CD4-positive, CD25-positive, alpha-beta regulatory T cell (primary cell): Measurements from ENCODE around the gene GLIPR2. TPM values are rescaled to one million over a fixed set of nuclear protein-coding genes. Genes with fewer than 3 reads are reported as not detected.

Source experiments
- ATAC-seq, 2 donors: fragments of 150-1000 bp; cut with Tn5 transposase; one replicate each; pipeline ENCODE4 v1.10.0; 2021; ENCODE audit warnings: low read depth in 2 of 2, moderate number of reproducible peaks in 2 of 2, moderate library complexity in 1 of 2
- DNase-seq, 3 donors: peaks; one replicate each; pipeline versions ENCODE4 v3.0.0 to v3.0.0-alpha.2; 2012 to 2022; ENCODE audit warnings: mixed read lengths in 1 of 3
- H3K27ac ChIP-seq: one replicate; pipeline ENCODE4 v1.7.0; 2013; ENCODE audit warnings: mild to moderate bottlenecking, low read length; ENCODE audit not compliant: insufficient read depth, poor library complexity, severe bottlenecking
- H3K27me3 ChIP-seq: one replicate; pipeline ENCODE4 v1.7.0; 2013; ENCODE audit warnings: low read length; ENCODE audit not compliant: control insufficient read depth, insufficient read depth
- H3K36me3 ChIP-seq: one replicate; pipeline ENCODE4 v1.7.0; 2013; ENCODE audit warnings: mild to moderate bottlenecking, low read length, moderate library complexity; ENCODE audit not compliant: control insufficient read depth, insufficient read depth
- H3K4me1 ChIP-seq: 2 replicates; pipeline ENCODE4 v1.7.0; 2013; ENCODE audit warnings: mild to moderate bottlenecking, low read length; ENCODE audit not compliant: insufficient read depth, control insufficient read depth, poor library complexity, severe bottlenecking
- H3K4me3 ChIP-seq: one replicate; pipeline ENCODE4 v1.7.0; 2013; ENCODE audit warnings: low read depth, mild to moderate bottlenecking, low read length, moderate library complexity
- H3K9me3 ChIP-seq, 2 experiments: 1 replicate in 1 of 2; 2 replicates in 1 of 2; pipeline ENCODE4 v1.7.0; 2013; ENCODE audit warnings: low read length in 2 of 2, mild to moderate bottlenecking in 1 of 2, moderate library complexity in 1 of 2; ENCODE audit not compliant: control insufficient read depth in 2 of 2
- H3K27ac Mint-ChIP-seq, 3 donors: one replicate each; pipeline ENCODE4 v1.8.0; 2020 to 2022; ENCODE audit warnings: mild to moderate bottlenecking in 3 of 3, mixed read lengths in 3 of 3, moderate library complexity in 2 of 3
- H3K27me3 Mint-ChIP-seq: one replicate; pipeline ENCODE4 v1.8.0; 2022; ENCODE audit warnings: mild to moderate bottlenecking, mixed read lengths
- H3K36me3 Mint-ChIP-seq: one replicate; pipeline ENCODE4 v1.8.0; 2020; ENCODE audit warnings: mixed read lengths
- H3K4me1 Mint-ChIP-seq, 4 donors: one replicate each; pipeline ENCODE4 v1.8.0; 2020 to 2022; ENCODE audit warnings: mixed read lengths in 4 of 4, mild to moderate bottlenecking in 1 of 4
- H3K4me3 Mint-ChIP-seq, 4 donors: one replicate each; pipeline ENCODE4 v1.8.0; 2020 to 2022; ENCODE audit warnings: mild to moderate bottlenecking in 4 of 4, mixed read lengths in 4 of 4, moderate library complexity in 3 of 4
- H3K9me3 Mint-ChIP-seq, 7 donors: one replicate each; pipeline ENCODE4 v1.8.0; 2020 to 2022; ENCODE audit warnings: mixed read lengths in 7 of 7, mild to moderate bottlenecking in 3 of 7, moderate library complexity in 2 of 7
- polyA plus RNA-seq, 4 donors: library from polyadenylated mRNA; unstranded; fragments of 300-500 nt; fragmentation: Illumina TruSeq; gene quantifications; one replicate each; pipeline ENCODE4 v1.2.3, GENCODE V29; 2021
- total RNA-seq: library from RNA; stranded (reverse); gene quantifications from one replicate; pipeline ENCODE4 v1.2.3, GENCODE V29; 2022

GLIPR2 gene
- total and polyA plus RNA-seq, 5 donors from 2014 or later = 55.7 to 175 (median 117) TPM

GRCh38 chr9:36113999-36114398, 22.5 kb upstream of the GLIPR2 start:
- Mint-ChIP-seq H3K4me1 (peaks cover 0 to 2% (median 0%) of the 10 kb centered on the region in 4 donors), H3K36me3 (peaks cover 23% of the 10 kb centered on the region), H3K27ac (no peak overlapping the region), H3K4me3 (no peak overlapping the region), H3K9me3 (no peaks in the 10 kb centered on the region), H3K27me3 (no peaks in the 10 kb centered on the region)
- no peaks in the 10 kb centered on the region for H3K4me1 ChIP-seq
- H3K36me3 ChIP-seq = peaks cover 3% of the 10 kb centered on the region
- no peak overlapping the region for H3K27ac ChIP-seq
- ATAC-seq (no peak), DNase-seq (no peak)
- no peaks in the 10 kb centered on the region for H3K27me3 ChIP-seq
- H3K9me3 ChIP-seq = no peaks in the 10 kb centered on the region
- H3K4me3 ChIP-seq = no peak overlapping the region

GRCh38 chr9:36116593-36116992, 19.9 kb upstream of the GLIPR2 start:
- Mint-ChIP-seq H3K27me3 (no peaks in the 10 kb centered on the region), H3K4me3 (no peak overlapping the region), H3K36me3 (peaks cover 21% of the 10 kb centered on the region), H3K27ac (no peak overlapping the region), H3K9me3 (no peaks in the 10 kb centered on the region), H3K4me1 (peaks cover 0 to 2% (median under 1%) of the 10 kb centered on the region in 4 donors)
- H3K4me3 ChIP-seq = no peak overlapping the region
- no peaks in the 10 kb centered on the region for H3K9me3 ChIP-seq
- DNase-seq = no peak
- no peak for ATAC-seq
- H3K27me3 ChIP-seq = no peaks in the 10 kb centered on the region
- H3K27ac ChIP-seq = no peak overlapping the region
- peaks cover 3% of the 10 kb centered on the region for H3K36me3 ChIP-seq
- H3K4me1 ChIP-seq = no peaks in the 10 kb centered on the region

DNA sequence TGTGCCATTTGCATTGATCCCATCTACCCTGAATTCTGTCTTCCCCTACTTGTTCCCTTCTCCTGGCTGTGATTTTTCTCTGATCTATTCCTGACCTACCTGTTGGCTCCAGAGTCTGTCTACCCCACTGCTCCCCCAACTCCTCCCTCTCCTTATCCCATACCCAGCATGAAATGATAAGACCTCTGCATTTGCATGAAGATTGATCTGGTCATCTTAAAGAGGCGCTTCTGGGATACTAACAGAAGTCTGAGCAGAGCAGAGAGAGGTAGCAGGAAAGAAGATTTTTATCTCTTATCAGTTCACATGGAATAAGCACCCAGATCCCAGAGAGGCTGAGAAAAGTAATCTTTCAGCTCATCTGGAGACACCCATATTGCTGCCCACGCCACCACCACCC, 18.3 kb upstream of the GLIPR2 start:
- H3K27me3 Mint-ChIP-seq = no peaks in the 10 kb centered on the region
- peaks cover 0 to 7% (median under 1%) of the 10 kb centered on the region in 4 donors for H3K4me1 Mint-ChIP-seq
- Histone ChIP-seq H3K27me3 (no peaks in the 10 kb centered on the region), H3K4me1 (no peaks in the 10 kb centered on the region), H3K27ac (no peak overlapping the region), H3K9me3 (no peaks in the 10 kb centered on the region), H3K36me3 (peaks cover 7% of the 10 kb centered on the region), H3K4me3 (no peak overlapping the region)
- no peak overlapping the region for H3K4me3 Mint-ChIP-seq
- H3K9me3 Mint-ChIP-seq = no peaks in the 10 kb centered on the region
- DNase-seq (no peak), ATAC-seq (no peak)
- peaks cover 32% of the 10 kb centered on the region for H3K36me3 Mint-ChIP-seq
- peak overlapping the region in 2 of 3 donors; percentile 27 to 83 for H3K27ac Mint-ChIP-seq

GRCh38 chr9:36118706-36119105, 17.8 kb upstream of the GLIPR2 start:
- H3K36me3 ChIP-seq = peaks cover 7% of the 10 kb centered on the region
- no peaks in the 10 kb centered on the region for H3K9me3 ChIP-seq
- H3K27ac ChIP-seq = no peak overlapping the region
- no peak for ATAC-seq
- H3K36me3 Mint-ChIP-seq = peaks cover 32% of the 10 kb centered on the region
- no peak overlapping the region for H3K27ac Mint-ChIP-seq
- H3K4me3 ChIP-seq = no peak overlapping the region
- no peaks in the 10 kb centered on the region for H3K9me3 Mint-ChIP-seq
- H3K4me3 Mint-ChIP-seq = no peak overlapping the region
- no peaks in the 10 kb centered on the region for H3K27me3 ChIP-seq
- DNase-seq = no peak
- peaks cover 0 to 7% (median under 1%) of the 10 kb centered on the region in 4 donors for H3K4me1 Mint-ChIP-seq
- H3K27me3 Mint-ChIP-seq = no peaks in the 10 kb centered on the region
- no peaks in the 10 kb centered on the region for H3K4me1 ChIP-seq

DNA sequence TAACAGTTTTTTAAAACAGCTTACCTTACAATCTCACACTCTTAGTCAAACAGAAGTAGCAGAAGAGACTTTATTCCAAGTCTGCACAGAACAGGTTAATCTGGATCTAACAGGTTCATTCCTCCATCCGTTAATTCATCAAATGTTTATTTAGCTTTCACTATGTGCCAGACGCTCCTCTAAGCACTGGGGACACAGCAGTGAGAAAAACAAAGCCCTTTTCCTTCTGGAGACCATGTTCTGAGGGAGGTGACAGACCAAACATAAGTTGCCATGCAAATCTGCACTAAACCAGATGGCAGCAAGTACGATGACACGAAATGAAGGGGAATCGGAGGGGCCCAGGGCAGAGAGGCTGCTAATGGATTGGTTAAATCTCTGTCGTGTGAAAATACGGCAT, 17.1 kb upstream of the GLIPR2 start:
- Histone ChIP-seq H3K27me3 (no peaks in the 10 kb centered on the region), H3K36me3 (peaks cover 7% of the 10 kb centered on the region), H3K4me3 (no peak overlapping the region), H3K4me1 (no peaks in the 10 kb centered on the region), H3K9me3 (no peaks in the 10 kb centered on the region), H3K27ac (no peak overlapping the region)
- Mint-ChIP-seq H3K4me3 (no peak overlapping the region), H3K4me1 (peaks cover 0 to 7% (median under 1%) of the 10 kb centered on the region in 4 donors), H3K36me3 (peaks cover 32% of the 10 kb centered on the region), H3K27me3 (no peaks in the 10 kb centered on the region), H3K27ac (no peak overlapping the region), H3K9me3 (no peaks in the 10 kb centered on the region)
- DNase-seq (no peak), ATAC-seq (no peak)

DNA sequence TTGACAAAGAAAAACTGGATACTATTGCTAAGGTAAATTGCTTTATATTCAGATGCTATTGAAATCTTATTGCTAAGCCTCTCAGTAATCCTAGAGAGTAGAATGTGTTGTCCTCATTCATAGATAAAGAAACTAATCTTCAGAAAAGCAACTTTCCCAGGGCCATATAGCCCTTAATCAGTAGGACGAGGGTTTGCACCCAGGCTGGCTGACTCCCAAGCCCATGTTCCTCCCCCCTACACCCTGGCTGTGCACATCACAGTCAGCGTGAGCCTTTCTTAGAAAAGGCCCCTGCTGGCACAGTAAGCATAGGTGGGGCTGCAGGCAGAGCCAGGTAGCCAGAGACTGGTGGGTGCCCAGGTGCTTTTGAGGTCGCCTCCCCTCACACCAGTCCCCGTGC, 15.8 kb upstream of the GLIPR2 start:
- Histone ChIP-seq H3K4me3 (no peak overlapping the region), H3K4me1 (peaks cover 8% of the 10 kb centered on the region), H3K27me3 (no peaks in the 10 kb centered on the region), H3K36me3 (peaks cover 7% of the 10 kb centered on the region), H3K27ac (no peak overlapping the region), H3K9me3 (no peaks in the 10 kb centered on the region)
- no peak for ATAC-seq
- peaks cover 32% of the 10 kb centered on the region for H3K36me3 Mint-ChIP-seq
- H3K4me1 Mint-ChIP-seq = peaks cover 0 to 13% (median 7%) of the 10 kb centered on the region in 4 donors
- no peak for DNase-seq
- no peak overlapping the region for H3K27ac Mint-ChIP-seq
- H3K27me3 Mint-ChIP-seq = no peaks in the 10 kb centered on the region
- no peaks in the 10 kb centered on the region for H3K9me3 Mint-ChIP-seq
- H3K4me3 Mint-ChIP-seq = no peak overlapping the region

DNA sequence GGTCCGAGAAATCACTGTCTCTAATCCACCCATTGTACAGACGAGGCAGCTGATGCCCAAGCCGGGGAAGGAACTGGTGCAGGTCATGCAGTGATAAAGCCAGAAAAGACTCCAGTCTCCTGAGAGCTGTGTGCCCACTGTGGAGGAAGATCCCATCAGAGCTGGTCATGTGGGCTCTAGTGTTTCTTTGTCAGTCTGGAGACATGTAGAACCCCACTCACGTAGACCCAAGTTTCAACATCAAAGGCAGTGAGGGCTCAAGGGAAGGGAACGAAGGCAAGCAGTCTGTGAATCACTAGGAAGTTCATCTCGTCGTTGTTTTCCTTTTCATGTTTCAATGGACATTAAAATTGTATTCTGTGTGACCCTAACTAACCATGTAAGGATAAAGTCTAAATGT, 14.6 kb upstream of the GLIPR2 start:
- H3K4me3 ChIP-seq = no peak overlapping the region
- Mint-ChIP-seq H3K27ac (peak overlapping the region in 1 of 3 donors; percentile 22), H3K4me1 (peaks cover 0 to 20% (median 13%) of the 10 kb centered on the region in 4 donors), H3K4me3 (no peak overlapping the region), H3K36me3 (peaks cover 29% of the 10 kb centered on the region), H3K27me3 (no peaks in the 10 kb centered on the region), H3K9me3 (no peaks in the 10 kb centered on the region)
- H3K4me1 ChIP-seq = peaks cover 8% of the 10 kb centered on the region
- no peak for ATAC-seq
- DNase-seq = no peak
- H3K27me3 ChIP-seq = no peaks in the 10 kb centered on the region
- peaks cover 7% of the 10 kb centered on the region for H3K36me3 ChIP-seq
- H3K27ac ChIP-seq = no peak overlapping the region
- no peaks in the 10 kb centered on the region for H3K9me3 ChIP-seq

- Histone ChIP-seq H3K36me3 (peaks cover 7% of the 10 kb centered on the region), H3K9me3 (no peaks in the 10 kb centered on the region), H3K4me3 (no peak overlapping the region), H3K4me1 (peaks cover 17% of the 10 kb centered on the region), H3K27ac (no peak overlapping the region), H3K27me3 (no peaks in the 10 kb centered on the region)
- H3K36me3 Mint-ChIP-seq = peaks cover 20% of the 10 kb centered on the region
- H3K4me1 Mint-ChIP-seq = peaks cover 5 to 33% (median 23%) of the 10 kb centered on the region in 4 donors
- peaks cover 4% of the 10 kb centered on the region for H3K27me3 Mint-ChIP-seq
- H3K9me3 Mint-ChIP-seq = no peaks in the 10 kb centered on the region
- no peak overlapping the region for H3K27ac Mint-ChIP-seq
- no peak overlapping the region for H3K4me3 Mint-ChIP-seq
- ATAC-seq (no peak), DNase-seq (no peak)
Measured at GRCh38 chr9:36123515-36123914, 13.0 kb upstream of the GLIPR2 start.
